Measurements from ENCODE around the gene C17orf107. TPM values are rescaled to one million over a fixed set of nuclear protein-coding genes. Genes with fewer than 3 reads are reported as not detected.
A peak's percentile ranks its signal among the peaks of the same experiment; 100 is the strongest.

Gene C17orf107
- total RNA-seq (ENCODE audit: low replicate concordance) = 1.1 and 2.3 TPM in 2 replicates

DNA sequence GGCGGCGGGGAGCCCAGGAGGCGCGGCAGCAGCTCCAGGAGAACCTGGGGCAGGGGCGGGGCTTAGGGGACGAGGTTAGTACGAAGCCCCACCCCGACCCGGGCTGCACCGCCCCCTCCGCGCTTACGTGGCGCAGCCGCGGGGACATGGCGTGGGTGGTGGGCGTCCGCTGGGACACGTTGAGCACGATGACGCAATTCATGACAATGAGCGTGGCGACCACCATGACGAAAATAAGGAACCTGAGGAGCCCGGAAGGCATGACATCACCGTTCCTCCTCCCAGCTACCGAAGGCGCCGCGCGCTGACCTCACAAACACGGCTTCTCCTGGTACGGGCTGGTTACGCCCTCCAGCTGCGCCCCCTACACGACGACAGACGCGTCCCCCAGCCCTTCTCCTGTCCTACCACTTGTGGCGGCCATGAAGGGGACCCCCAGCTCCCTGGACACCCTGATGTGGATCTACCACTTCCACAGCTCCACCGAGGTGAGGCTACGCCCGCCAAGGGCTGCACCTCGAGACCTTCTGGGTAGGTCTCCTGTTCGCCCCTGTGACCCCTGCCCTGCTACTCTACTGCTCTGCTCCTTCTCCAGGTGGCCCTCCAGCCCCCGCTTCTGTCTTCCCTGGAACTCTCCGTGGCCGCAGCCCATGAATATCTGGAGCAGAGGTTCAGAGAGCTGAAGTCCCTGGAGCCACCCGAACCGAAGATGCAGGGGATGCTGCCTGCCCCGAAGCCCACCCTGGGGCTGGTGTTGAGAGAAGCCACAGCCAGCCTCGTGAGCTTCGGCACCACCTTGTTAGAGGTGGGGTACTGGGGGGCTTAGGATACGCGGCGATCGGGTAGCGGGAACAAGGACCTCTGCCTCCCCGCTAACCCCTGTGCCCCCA is at the start of gene C17orf107:
Gene C17orf107, plus strand, starts transcription at position 196 of the 890 bp plus-strand sequence. Its CDS starts 227 bp downstream, at position 423.
- DNase-seq (ENCODE audit: low spot score) = peak; percentile 81
- H3K36me3 ChIP-seq = no peaks in the 10 kb centered on the region

DNA sequence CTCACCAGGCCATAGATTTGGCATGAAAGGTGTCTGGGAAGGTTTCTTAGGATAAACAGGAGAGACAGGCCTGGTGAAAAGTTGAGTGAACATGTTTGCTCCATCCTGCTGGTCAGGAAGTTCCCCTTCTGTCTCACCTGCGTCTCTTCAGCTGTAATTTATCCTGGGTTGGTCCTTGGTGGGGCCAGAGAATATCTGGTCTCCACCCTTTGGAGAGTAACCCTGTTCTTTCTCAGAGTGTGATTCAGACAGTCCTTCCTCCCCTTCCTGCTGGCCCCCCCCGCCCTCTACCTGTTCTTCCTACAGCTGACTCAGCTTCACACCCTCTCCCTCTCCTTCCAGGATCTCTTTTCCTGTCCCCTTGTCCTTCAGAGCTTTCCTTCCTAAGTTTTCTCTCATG is 49.1 kb upstream of the C17orf107 start:
- Mint-ChIP-seq H3K4me3 (no peak overlapping the region), H3K27ac (no peak overlapping the region), H3K9me3 (no peaks in the 10 kb centered on the region), H3K27me3 (ENCODE audit: insufficient read depth, low read depth) (peaks cover 2% of the 10 kb centered on the region), H3K36me3 (peaks cover 9% of the 10 kb centered on the region), H3K4me1 (peaks cover 15% of the 10 kb centered on the region)
- H3K9ac ChIP-seq = no peak overlapping the region
- TF ChIP-seq EZH2 (IDR thresholded peaks at IDR 0.05) (no peak), EZH2phosphoT487 (IDR thresholded peaks at IDR 0.05) (no peak)
- TF ChIP-seq, protein P1, sequence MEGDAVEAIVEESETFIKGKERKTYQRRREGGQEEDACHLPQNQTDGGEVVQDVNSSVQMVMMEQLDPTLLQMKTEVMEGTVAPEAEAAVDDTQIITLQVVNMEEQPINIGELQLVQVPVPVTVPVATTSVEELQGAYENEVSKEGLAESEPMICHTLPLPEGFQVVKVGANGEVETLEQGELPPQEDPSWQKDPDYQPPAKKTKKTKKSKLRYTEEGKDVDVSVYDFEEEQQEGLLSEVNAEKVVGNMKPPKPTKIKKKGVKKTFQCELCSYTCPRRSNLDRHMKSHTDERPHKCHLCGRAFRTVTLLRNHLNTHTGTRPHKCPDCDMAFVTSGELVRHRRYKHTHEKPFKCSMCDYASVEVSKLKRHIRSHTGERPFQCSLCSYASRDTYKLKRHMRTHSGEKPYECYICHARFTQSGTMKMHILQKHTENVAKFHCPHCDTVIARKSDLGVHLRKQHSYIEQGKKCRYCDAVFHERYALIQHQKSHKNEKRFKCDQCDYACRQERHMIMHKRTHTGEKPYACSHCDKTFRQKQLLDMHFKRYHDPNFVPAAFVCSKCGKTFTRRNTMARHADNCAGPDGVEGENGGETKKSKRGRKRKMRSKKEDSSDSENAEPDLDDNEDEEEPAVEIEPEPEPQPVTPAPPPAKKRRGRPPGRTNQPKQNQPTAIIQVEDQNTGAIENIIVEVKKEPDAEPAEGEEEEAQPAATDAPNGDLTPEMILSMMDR (IDR thresholded peaks at IDR 0.05) = no peak
- no peaks in the 10 kb centered on the region for H3K36me3 ChIP-seq
- peaks cover 7% of the 10 kb centered on the region for H3K79me2 ChIP-seq (ENCODE audit: low read depth)
- peaks cover 21% of the 10 kb centered on the region for H3K4me1 ChIP-seq
- H3K27ac ChIP-seq = no peak overlapping the region
- no peak overlapping the region for H2AFZ ChIP-seq (replicated peaks)
- H3K9me3 ChIP-seq (ENCODE audit: low read depth) = no peaks in the 10 kb centered on the region
- H3K27me3 ChIP-seq = no peaks in the 10 kb centered on the region
- no peak overlapping the region for H3K4me3 ChIP-seq
- DNase-seq (ENCODE audit: low spot score) = no peak
- peaks cover 5% of the 10 kb centered on the region for H4K20me1 ChIP-seq (ENCODE audit: low read depth)
- H3F3A ChIP-seq (ENCODE audit: low read depth) = peaks cover 10% of the 10 kb centered on the region
- no peak overlapping the region for H3K4me2 ChIP-seq

More for the DNA sequence above, at the start of gene C17orf107:
- peaks cover 27% of the 10 kb centered on the region for H3K27me3 ChIP-seq
- no peak within 1 kb of the TSS for H3K27ac ChIP-seq
- TF ChIP-seq EZH2 (IDR thresholded peaks at IDR 0.05) = no peak
- peak; percentile 34 for TF ChIP-seq EZH2phosphoT487 (IDR thresholded peaks at IDR 0.05)
- H3K9ac ChIP-seq = no peak within 1 kb of the TSS
- peak within 1 kb of the TSS; percentile 18 for H3K4me3 Mint-ChIP-seq
- H3K4me1 Mint-ChIP-seq = peaks cover 6% of the 10 kb centered on the region
- H3K4me3 ChIP-seq = peak within 1 kb of the TSS; percentile 43
- no peaks in the 10 kb centered on the region for H3K9me3 Mint-ChIP-seq
- H3K4me1 ChIP-seq = no peaks in the 10 kb centered on the region
- peaks cover 10% of the 10 kb centered on the region for H3F3A ChIP-seq (ENCODE audit: low read depth)
- H3K9me3 ChIP-seq (ENCODE audit: low read depth) = no peaks in the 10 kb centered on the region
- peaks cover 11% of the 10 kb centered on the region for H3K27me3 Mint-ChIP-seq (ENCODE audit: insufficient read depth, low read depth)
- peak within 1 kb of the TSS; percentile 72 for H3K4me2 ChIP-seq
- peaks cover 11% of the 10 kb centered on the region for H3K36me3 Mint-ChIP-seq
- H4K20me1 ChIP-seq (ENCODE audit: low read depth) = no peaks in the 10 kb centered on the region
- H3K79me2 ChIP-seq (ENCODE audit: low read depth) = no peaks in the 10 kb centered on the region
- H3K27ac Mint-ChIP-seq = no peak within 1 kb of the TSS
- H2AFZ ChIP-seq (replicated peaks) = peak within 1 kb of the TSS; percentile 14

DNA sequence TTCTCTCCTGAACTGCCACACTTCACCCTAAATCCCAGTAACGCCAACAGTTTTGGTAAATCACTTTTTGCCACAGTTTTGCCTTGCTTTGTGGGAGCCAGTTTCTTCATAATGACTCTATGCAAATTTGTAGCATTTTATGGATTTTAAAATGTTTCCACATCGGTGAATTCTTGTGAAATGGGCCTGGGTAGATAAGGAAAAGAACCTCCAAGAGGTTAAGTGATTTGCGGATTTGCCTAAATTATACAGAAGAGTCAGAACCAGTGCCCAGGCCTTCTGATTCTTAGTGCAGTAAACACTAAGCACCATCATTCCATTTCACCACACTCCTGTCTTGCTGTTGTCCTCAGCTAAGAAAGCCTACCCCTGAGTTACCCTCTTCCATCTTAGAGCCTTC is 48.3 kb upstream of the C17orf107 start:
- peaks cover 10% of the 10 kb centered on the region for H3F3A ChIP-seq (ENCODE audit: low read depth)
- no peak overlapping the region for H3K4me2 ChIP-seq
- Mint-ChIP-seq H3K4me3 (no peak overlapping the region), H3K27me3 (ENCODE audit: insufficient read depth, low read depth) (peaks cover 2% of the 10 kb centered on the region), H3K36me3 (peaks cover 10% of the 10 kb centered on the region), H3K27ac (peak overlapping the region; percentile 27), H3K9me3 (no peaks in the 10 kb centered on the region), H3K4me1 (peaks cover 17% of the 10 kb centered on the region)
- no peaks in the 10 kb centered on the region for H3K9me3 ChIP-seq (ENCODE audit: low read depth)
- DNase-seq (ENCODE audit: low spot score) = no peak
- H2AFZ ChIP-seq (replicated peaks) = no peak overlapping the region
- H3K36me3 ChIP-seq = no peaks in the 10 kb centered on the region
- no peak overlapping the region for H3K9ac ChIP-seq
- H4K20me1 ChIP-seq (ENCODE audit: low read depth) = peaks cover 5% of the 10 kb centered on the region
- H3K27me3 ChIP-seq = no peaks in the 10 kb centered on the region
- TF ChIP-seq EZH2 (IDR thresholded peaks at IDR 0.05) (no peak), EZH2phosphoT487 (IDR thresholded peaks at IDR 0.05) (no peak)
- TF ChIP-seq, protein P1 (IDR thresholded peaks at IDR 0.05) = no peak
- H3K4me3 ChIP-seq = no peak overlapping the region
- H3K79me2 ChIP-seq (ENCODE audit: low read depth) = peaks cover 8% of the 10 kb centered on the region
- peak overlapping the region; percentile 48 for H3K27ac ChIP-seq
- peaks cover 21% of the 10 kb centered on the region for H3K4me1 ChIP-seq
